ENCODE data around the gene PDE3B. TPM values are rescaled to one million over a fixed set of nuclear protein-coding genes. Genes with fewer than 3 reads are reported as not detected.
"Not testable (repeated sequence)": the region's sequence is repeated elsewhere in the genome, so short reads cannot be mapped to it uniquely, and the experiment has no call there.

Gene PDE3B
- polyA plus RNA-seq, 1 experiment: 0.10 TPM

DNA sequence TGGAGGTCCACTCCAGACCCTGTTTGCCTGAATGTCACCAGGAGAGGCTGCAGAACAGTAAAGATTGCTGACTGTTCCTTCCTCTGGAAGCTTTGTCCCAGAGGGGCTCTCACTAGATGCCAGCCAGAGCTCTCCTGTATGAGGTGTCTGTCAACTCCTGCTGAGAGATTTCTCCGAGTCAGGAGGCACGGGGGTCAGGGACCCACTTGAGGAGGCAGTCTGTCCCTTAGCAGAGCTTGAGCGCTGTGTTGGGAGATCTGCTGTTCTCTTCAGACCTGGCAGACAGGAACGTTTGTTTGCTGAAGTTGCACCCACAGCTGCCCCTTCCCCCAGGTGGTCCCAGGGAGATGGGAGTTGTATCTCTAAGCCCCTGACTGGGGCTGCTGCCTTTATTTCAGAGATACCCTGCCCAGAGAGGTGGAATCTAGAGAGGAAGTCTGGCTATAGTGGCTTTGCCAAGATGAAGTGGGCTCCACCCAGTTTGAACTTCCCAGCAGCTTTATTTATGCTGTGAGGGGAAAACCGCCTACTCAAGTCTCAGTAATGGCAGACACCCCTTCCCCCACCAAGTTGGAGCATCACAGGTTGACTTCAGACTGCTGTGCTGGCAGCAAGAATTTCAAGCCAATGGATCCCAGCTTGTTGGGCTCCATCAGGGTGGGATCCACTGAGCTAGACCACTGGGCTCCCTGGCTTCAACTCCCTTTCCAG lies 99.4 kb downstream of the PDE3B start:
- ChIA-PET CTCF (no interaction called here), POLR2A (no interaction called here)
- no peak for DNase-seq (ENCODE audit: low read depth, low spot score)
- TF ChIP-seq, protein P1, sequence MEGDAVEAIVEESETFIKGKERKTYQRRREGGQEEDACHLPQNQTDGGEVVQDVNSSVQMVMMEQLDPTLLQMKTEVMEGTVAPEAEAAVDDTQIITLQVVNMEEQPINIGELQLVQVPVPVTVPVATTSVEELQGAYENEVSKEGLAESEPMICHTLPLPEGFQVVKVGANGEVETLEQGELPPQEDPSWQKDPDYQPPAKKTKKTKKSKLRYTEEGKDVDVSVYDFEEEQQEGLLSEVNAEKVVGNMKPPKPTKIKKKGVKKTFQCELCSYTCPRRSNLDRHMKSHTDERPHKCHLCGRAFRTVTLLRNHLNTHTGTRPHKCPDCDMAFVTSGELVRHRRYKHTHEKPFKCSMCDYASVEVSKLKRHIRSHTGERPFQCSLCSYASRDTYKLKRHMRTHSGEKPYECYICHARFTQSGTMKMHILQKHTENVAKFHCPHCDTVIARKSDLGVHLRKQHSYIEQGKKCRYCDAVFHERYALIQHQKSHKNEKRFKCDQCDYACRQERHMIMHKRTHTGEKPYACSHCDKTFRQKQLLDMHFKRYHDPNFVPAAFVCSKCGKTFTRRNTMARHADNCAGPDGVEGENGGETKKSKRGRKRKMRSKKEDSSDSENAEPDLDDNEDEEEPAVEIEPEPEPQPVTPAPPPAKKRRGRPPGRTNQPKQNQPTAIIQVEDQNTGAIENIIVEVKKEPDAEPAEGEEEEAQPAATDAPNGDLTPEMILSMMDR (IDR thresholded peaks at IDR 0.05; ENCODE audit: low read depth, low read length): no peak
- Histone ChIP-seq H3K27ac (ENCODE audit: low read depth, low read length) (no peak overlapping the region), H3K9me3 (ENCODE audit: control insufficient read depth, insufficient read depth, low read length) (no peaks in the 10 kb centered on the region), H3K4me3 (ENCODE audit: low read depth, low read length) (no peak overlapping the region), H3K27me3 (ENCODE audit: control insufficient read depth, insufficient read depth, low read length) (no peaks in the 10 kb centered on the region)

DNA sequence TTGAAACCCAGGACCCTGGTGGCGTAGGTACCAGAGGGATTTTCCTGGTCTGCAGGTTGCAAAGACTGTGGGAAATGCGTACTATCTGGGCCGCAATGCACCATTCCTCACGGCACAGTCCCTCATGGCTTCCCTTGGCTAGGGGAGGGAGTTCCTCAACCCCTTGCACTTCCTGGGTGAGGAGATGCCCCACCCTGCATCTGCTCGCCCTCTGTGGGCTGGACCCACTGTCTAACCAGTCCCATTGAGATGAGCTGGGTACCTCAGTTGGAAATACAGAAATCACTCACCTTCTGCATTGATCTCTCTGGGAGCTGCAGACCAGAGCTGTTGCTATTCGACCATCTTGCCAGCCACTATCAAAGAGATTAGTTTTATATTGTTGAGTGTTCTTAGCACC lies 100.1 kb downstream of the PDE3B start:
- POLR2A ChIA-PET: not testable (repeated sequence)

DNA sequence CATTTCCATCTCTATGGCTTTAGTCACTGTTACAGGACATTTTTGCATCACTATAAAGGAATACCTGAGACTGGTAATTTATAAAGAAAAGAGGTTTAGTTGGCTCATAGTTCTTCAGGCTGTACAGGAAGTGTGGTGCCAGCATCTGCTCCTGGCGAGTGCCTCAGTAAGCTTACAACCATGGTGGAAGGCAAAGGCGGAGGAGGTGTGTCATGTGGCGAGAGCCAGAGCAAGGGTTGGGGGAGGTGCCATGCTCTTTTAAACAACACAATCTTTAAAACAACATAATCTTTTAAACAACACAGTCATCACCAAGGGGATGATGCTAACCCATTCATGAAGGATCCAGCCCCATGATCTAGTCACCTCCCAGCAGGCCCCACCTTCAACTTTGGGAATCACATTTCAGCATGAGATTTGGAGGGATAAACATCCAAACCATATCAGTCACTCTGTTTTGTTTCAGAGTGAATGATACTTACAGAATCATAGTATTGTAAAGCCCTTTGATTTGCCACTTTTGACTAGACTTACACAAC lies 103.3 kb downstream of the PDE3B start:
- no peak overlapping the region for H3K4me3 ChIP-seq (ENCODE audit: low read depth, low read length)
- CTCF ChIA-PET: no interaction called here
- H3K9me3 ChIP-seq (ENCODE audit: control insufficient read depth, insufficient read depth, low read length): no peaks in the 10 kb centered on the region
- TF ChIP-seq, protein P1 (IDR thresholded peaks at IDR 0.05; ENCODE audit: low read depth, low read length): no peak
- no peak overlapping the region for H3K27ac ChIP-seq (ENCODE audit: low read depth, low read length)
- no peak for DNase-seq (ENCODE audit: low read depth, low spot score)
- H3K27me3 ChIP-seq (ENCODE audit: control insufficient read depth, insufficient read depth, low read length): no peaks in the 10 kb centered on the region
- POLR2A ChIA-PET: no interaction called here

More for the DNA sequence above, 100.1 kb downstream of the PDE3B start:
- H3K27ac ChIP-seq (ENCODE audit: low read depth, low read length); H3K4me3 ChIP-seq (ENCODE audit: low read depth, low read length); H3K9me3 ChIP-seq (ENCODE audit: control insufficient read depth, insufficient read depth, low read length); H3K27me3 ChIP-seq (ENCODE audit: control insufficient read depth, insufficient read depth, low read length); DNase-seq (ENCODE audit: low read depth, low spot score); CTCF ChIA-PET: not testable (repeated sequence)

DNA sequence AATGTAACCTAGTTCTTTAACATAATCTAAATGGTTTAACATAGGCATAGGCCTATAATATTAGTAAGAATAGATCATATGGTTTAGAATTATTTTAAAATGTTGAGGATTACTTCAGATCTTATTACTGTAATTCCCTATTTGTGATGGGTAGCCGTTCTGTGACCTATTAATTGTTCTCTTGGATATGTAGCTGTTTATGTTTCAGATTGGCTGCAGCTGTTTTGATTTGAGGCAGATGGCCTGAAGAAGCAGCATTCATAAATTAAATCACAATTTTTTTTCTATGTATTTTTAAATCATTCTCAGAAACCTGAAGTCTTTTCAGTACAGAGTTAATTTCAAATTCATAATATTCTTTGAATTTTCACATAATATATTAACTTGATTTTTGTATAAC lies 104.5 kb downstream of the PDE3B start:
- H3K27me3 ChIP-seq (ENCODE audit: control insufficient read depth, insufficient read depth, low read length): no peaks in the 10 kb centered on the region
- no peak for DNase-seq (ENCODE audit: low read depth, low spot score)
- CTCF ChIA-PET: no interaction called here
- H3K9me3 ChIP-seq (ENCODE audit: control insufficient read depth, insufficient read depth, low read length): no peaks in the 10 kb centered on the region
- no peak overlapping the region for H3K4me3 ChIP-seq (ENCODE audit: low read depth, low read length)
- H3K27ac ChIP-seq (ENCODE audit: low read depth, low read length): no peak overlapping the region
- POLR2A ChIA-PET: no interaction called here
- TF ChIP-seq, protein P1 (IDR thresholded peaks at IDR 0.05; ENCODE audit: low read depth, low read length): no peak

DNA sequence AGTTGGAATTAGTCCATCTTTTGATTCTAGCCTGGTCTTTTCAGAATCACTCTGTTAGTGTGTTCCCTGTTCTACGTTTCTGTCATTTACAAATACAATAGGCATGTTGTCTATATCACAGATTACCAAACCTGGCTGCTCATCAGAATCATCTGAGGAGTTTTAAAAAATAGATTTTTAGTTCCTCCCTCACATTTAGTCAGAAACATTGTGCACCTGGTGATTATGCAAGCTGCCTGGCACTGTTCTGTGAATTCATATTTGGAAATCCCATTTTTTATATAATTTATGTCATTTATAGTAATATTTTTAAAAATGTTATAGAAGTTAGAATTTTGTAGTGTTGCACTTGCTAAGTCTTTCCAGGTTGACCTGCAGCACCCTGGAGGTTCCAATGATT lies 107.3 kb downstream of the PDE3B start:
- ChIA-PET POLR2A (no interaction called here), CTCF (no interaction called here)
- H3K4me3 ChIP-seq (ENCODE audit: low read depth, low read length): no peak overlapping the region
- H3K27me3 ChIP-seq (ENCODE audit: control insufficient read depth, insufficient read depth, low read length): no peaks in the 10 kb centered on the region
- H3K9me3 ChIP-seq (ENCODE audit: control insufficient read depth, insufficient read depth, low read length): no peaks in the 10 kb centered on the region
- H3K27ac ChIP-seq (ENCODE audit: low read depth, low read length): no peak overlapping the region
- TF ChIP-seq, protein P1 (IDR thresholded peaks at IDR 0.05; ENCODE audit: low read depth, low read length): no peak
- DNase-seq (ENCODE audit: low read depth, low spot score): no peak
